Measurements from ENCODE around the gene ACADSB. TPM values are rescaled to one million over a fixed set of nuclear protein-coding genes. Genes with fewer than 3 reads are reported as not detected.

ACADSB gene
- total RNA-seq = 10 to 100 TPM; 17.6 to 69.3 TPM

DNA sequence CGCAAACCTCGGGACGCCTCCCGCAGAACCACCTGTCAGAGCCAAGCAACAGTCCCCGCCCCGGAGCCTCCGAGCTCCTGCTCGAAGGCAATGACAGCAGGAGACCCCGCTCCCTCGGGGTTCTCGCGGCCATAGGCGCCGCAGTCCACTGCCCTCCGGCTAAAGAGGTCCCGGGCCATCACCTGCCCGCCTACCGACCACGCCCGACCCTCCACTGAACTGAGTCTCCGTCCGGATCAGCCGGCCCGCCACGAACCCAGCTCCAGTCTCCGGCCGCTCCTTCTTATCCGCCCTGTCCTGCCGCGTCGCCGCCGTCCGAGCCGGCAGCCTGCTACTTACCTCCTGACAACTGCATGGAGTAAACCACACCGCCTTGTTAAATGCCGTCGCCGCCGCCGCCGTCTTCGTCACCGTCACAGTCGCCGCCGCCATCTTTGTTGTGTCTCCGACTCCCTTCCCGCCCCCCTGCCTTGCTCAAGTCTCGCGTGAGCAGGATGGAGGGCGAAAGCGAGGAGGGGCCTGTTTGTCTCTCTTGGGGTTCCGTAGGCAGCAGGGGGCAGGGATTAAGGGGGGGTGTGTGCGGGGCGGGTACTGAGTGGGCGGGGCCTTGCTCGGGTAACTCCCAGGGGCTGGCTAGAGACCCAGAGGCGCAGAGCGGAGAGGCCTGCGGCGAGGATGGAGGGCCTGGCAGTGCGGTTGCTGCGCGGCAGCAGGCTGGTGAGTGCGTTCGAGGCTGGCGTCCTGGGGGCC, at the start of gene ACADSB, which contains the start of gene IKZF5:
ACADSB (plus strand) TSS at position 652 of the 750 bp plus-strand sequence; CDS start at position 676, 24 bp downstream.
IKZF5 (minus strand) TSS at position 441 of the 750 bp plus-strand sequence. CDS start 10,170 bp downstream, outside the sequence.
- Histone ChIP-seq H3K36me3 (no peaks in the 10 kb centered on the region), H3K9me3 (no peaks in the 10 kb centered on the region), H3K27me3 (no peaks in the 10 kb centered on the region), H3K27ac (peak within 1 kb of the TSS; percentile 86), H3K4me3 (peak within 1 kb of the TSS; percentile 99), H3K4me1 (no peaks in the 10 kb centered on the region), H3K9ac (ENCODE audit: low read depth in 2 of 2, low read length in 2 of 2) (peak within 1 kb of the TSS; percentile 86 to 96)
- peak; percentile 97 for DNase-seq
- intact Hi-C loops (cut with DNase I) = no loop called here
- TF ChIP-seq, protein P1, sequence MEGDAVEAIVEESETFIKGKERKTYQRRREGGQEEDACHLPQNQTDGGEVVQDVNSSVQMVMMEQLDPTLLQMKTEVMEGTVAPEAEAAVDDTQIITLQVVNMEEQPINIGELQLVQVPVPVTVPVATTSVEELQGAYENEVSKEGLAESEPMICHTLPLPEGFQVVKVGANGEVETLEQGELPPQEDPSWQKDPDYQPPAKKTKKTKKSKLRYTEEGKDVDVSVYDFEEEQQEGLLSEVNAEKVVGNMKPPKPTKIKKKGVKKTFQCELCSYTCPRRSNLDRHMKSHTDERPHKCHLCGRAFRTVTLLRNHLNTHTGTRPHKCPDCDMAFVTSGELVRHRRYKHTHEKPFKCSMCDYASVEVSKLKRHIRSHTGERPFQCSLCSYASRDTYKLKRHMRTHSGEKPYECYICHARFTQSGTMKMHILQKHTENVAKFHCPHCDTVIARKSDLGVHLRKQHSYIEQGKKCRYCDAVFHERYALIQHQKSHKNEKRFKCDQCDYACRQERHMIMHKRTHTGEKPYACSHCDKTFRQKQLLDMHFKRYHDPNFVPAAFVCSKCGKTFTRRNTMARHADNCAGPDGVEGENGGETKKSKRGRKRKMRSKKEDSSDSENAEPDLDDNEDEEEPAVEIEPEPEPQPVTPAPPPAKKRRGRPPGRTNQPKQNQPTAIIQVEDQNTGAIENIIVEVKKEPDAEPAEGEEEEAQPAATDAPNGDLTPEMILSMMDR (IDR thresholded peaks at IDR 0.05) = no peak

DNA sequence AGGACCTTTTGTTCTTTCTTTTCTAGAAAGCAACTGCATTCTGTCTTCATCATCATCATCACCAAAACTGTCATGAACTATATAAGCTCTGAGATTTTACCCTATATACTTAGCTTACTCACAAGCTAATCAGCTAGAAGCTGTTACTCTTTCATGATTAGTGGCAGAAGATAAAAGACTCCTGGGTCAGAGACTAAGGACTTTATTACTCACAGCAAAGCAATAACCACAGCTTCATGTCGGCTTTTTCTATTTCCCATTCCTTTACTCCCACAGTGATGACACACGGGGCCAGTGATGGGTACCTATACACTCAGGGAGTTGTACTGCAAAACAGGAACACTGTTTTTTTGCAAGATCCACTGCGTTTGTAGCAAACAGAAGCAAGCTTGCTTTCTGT, 46.4 kb upstream of the ACADSB start:
- Histone ChIP-seq H3K27me3 (no peaks in the 10 kb centered on the region), H3K9me3 (no peaks in the 10 kb centered on the region), H3K36me3 (no peaks in the 10 kb centered on the region), H3K9ac (ENCODE audit: low read depth in 2 of 2, low read length in 2 of 2) (no peak overlapping the region), H3K27ac (no peak overlapping the region), H3K4me3 (no peak overlapping the region), H3K4me1 (no peaks in the 10 kb centered on the region)
- no peak for DNase-seq
- intact Hi-C loops (cut with DNase I) = no loop called here
- TF ChIP-seq, protein P1 (IDR thresholded peaks at IDR 0.05) = no peak

DNA sequence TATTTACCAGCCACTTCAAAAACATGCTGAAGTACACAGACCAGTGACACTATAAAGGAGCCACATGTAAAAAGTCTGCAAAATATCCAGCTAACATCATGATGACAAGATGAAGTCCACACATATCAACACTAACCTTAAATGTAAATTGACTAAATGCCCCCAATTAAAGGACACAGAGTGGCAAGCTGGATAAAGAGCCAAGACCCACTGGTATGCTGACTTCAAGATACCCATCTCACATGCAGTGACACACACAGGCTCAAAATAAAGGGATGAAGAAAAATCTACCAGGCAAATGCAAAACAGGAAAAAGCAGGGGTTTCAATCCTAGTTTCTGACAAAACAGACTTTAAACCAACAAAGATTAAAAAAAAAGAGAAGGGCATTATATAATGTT, 41.9 kb upstream of the ACADSB start:
- H3K9ac ChIP-seq (ENCODE audit: low read depth in 2 of 2, low read length in 2 of 2) = no peak overlapping the region
- no peaks in the 10 kb centered on the region for H3K27me3 ChIP-seq
- TF ChIP-seq, protein P1 (IDR thresholded peaks at IDR 0.05) = no peak
- no peak overlapping the region for H3K27ac ChIP-seq
- no peak for DNase-seq
- H3K4me1 ChIP-seq = no peaks in the 10 kb centered on the region
- no peak overlapping the region for H3K4me3 ChIP-seq
- no peaks in the 10 kb centered on the region for H3K9me3 ChIP-seq
- intact Hi-C loops (cut with DNase I) = no loop called here
- H3K36me3 ChIP-seq = no peaks in the 10 kb centered on the region

DNA sequence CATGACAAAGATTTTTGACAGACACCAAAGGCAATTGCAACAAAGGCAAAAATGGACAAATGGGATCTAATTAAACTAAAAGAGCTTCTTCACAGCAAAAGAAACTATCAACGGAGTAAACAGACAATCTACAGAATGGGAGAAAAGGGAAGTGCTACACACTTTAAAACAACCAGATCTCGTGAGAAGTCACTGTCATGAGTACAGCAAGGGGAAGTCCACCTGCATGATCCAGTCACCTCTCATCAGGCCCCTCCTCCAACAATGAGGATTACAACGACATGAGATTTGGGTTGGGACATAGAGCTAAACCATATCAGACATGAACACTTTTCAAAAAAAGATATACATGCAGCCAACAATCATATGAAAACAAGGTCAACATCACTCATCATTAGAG, 40.1 kb upstream of the ACADSB start:
- no peaks in the 10 kb centered on the region for H3K9me3 ChIP-seq
- TF ChIP-seq, protein P1 (IDR thresholded peaks at IDR 0.05) = no peak
- no peaks in the 10 kb centered on the region for H3K4me1 ChIP-seq
- H3K9ac ChIP-seq (ENCODE audit: low read depth in 2 of 2, low read length in 2 of 2) = no peak overlapping the region
- DNase-seq = no peak
- H3K27ac ChIP-seq = no peak overlapping the region
- H3K27me3 ChIP-seq = no peaks in the 10 kb centered on the region
- no peak overlapping the region for H3K4me3 ChIP-seq
- H3K36me3 ChIP-seq = no peaks in the 10 kb centered on the region
- intact Hi-C loops (cut with DNase I) = no loop called here

DNA sequence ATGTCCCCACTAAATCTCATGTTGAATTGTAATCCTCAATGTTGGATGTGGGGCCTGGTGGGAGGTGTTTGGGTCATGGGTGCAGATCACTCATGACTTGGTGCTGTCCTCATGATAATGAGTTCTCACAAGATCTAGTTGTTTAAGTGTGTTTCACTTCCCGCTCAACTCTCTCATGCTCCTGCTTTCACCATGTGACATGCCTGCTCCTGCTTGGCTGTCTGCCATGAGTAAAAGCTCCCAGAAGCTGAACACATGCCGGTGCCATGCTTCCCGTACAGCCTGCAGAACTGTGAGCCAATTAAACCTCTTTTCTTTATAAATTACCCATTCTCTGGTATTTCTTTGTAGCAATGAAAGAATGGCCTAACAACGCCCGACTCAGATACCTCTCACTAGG, 34.8 kb upstream of the ACADSB start:
- Histone ChIP-seq H3K27me3 (no peaks in the 10 kb centered on the region), H3K9ac (ENCODE audit: low read depth in 2 of 2, low read length in 2 of 2) (no peak overlapping the region), H3K4me1 (no peaks in the 10 kb centered on the region), H3K27ac (no peak overlapping the region), H3K36me3 (no peaks in the 10 kb centered on the region), H3K9me3 (no peaks in the 10 kb centered on the region), H3K4me3 (no peak overlapping the region)
- TF ChIP-seq, protein P1 (IDR thresholded peaks at IDR 0.05) = no peak
- no peak for DNase-seq
- intact Hi-C loops (cut with DNase I) = no loop called here

All from colonic mucosa (tissue), 4 donors.